Measurements from ENCODE around the gene BPIFB3.
"Not testable (repeated sequence)": the region's sequence is repeated elsewhere in the genome, so short reads cannot be mapped to it uniquely, and the experiment has no call there.

BPIFB3 gene

GRCh38 chr20:33028875-33029274 lies 24.8 kb upstream of the BPIFB3 start:
- DNase-seq (ENCODE audit: low spot score) = no peak

- no peak for DNase-seq (ENCODE audit: low spot score)
Observed at GRCh38 chr20:33030076-33030475, 23.6 kb upstream of the BPIFB3 start.

- DNase-seq (ENCODE audit: low spot score) = no peak
Observed at GRCh38 chr20:33030569-33030968, 23.1 kb upstream of the BPIFB3 start.

GRCh38 chr20:33031531-33031930 lies 22.2 kb upstream of the BPIFB3 start, which contains the start of gene BPIFB6:
TSS of gene BPIFB6 (plus strand) at chr20:33031648. CDS start at chr20:33031648, 0 bp downstream.
- no peak for DNase-seq (ENCODE audit: low spot score)

- DNase-seq (ENCODE audit: low spot score) = no peak
Observed at GRCh38 chr20:33032555-33032954, 21.1 kb upstream of the BPIFB3 start.

GRCh38 chr20:33033381-33033780 lies 20.3 kb upstream of the BPIFB3 start:
- DNase-seq (ENCODE audit: low spot score) = no peak

GRCh38 chr20:33034115-33034514 lies 19.6 kb upstream of the BPIFB3 start:
- no peak for DNase-seq (ENCODE audit: low spot score)

GRCh38 chr20:33034901-33035492 lies 18.7 kb upstream of the BPIFB3 start:
- DNase-seq (ENCODE audit: low spot score) = no peak

GRCh38 chr20:33037456-33037855 lies 16.2 kb upstream of the BPIFB3 start:
- DNase-seq (ENCODE audit: low spot score) = no peak

- DNase-seq (ENCODE audit: low spot score) = no peak
Observed at GRCh38 chr20:33038243-33038642, 15.5 kb upstream of the BPIFB3 start.

- DNase-seq (ENCODE audit: low spot score) = no peak
Observed at GRCh38 chr20:33042430-33042829, 11.3 kb upstream of the BPIFB3 start.

GRCh38 chr20:33042983-33043730 lies 10.5 kb upstream of the BPIFB3 start:
- DNase-seq (ENCODE audit: low spot score) = no peak

- no peak for DNase-seq (ENCODE audit: low spot score)
Observed at GRCh38 chr20:33043731-33044181, 9.9 kb upstream of the BPIFB3 start.

- not testable (repeated sequence) for DNase-seq (ENCODE audit: low spot score)
Observed at GRCh38 chr20:33045129-33045721, 8.5 kb upstream of the BPIFB3 start.

- DNase-seq (ENCODE audit: low spot score) = no peak
Observed at GRCh38 chr20:33046412-33046811, 7.3 kb upstream of the BPIFB3 start.

- DNase-seq (ENCODE audit: low spot score) = no peak
Observed at GRCh38 chr20:33051333-33051732, 2.4 kb upstream of the BPIFB3 start.

GRCh38 chr20:33054381-33054780 lies 678 bp downstream of the BPIFB3 start:
- DNase-seq (ENCODE audit: low spot score) = no peak

- no peak for DNase-seq (ENCODE audit: low spot score)
Observed at GRCh38 chr20:33054791-33055190, 1.1 kb downstream of the BPIFB3 start.

GRCh38 chr20:33059136-33059535 lies 5.4 kb downstream of the BPIFB3 start:
- no peak for DNase-seq (ENCODE audit: low spot score)

- no peak for DNase-seq (ENCODE audit: low spot score)
Observed at GRCh38 chr20:33059741-33060390, 6.2 kb downstream of the BPIFB3 start.

GRCh38 chr20:33061658-33062028 lies 7.9 kb downstream of the BPIFB3 start:
- no peak for DNase-seq (ENCODE audit: low spot score)

GRCh38 chr20:33062105-33062824 lies 8.6 kb downstream of the BPIFB3 start:
- DNase-seq (ENCODE audit: low spot score) = no peak
